NCI-H128 (cell line): ENCODE measurements around the gene TXNDC17.
"Not testable (repeated sequence)": the region's sequence is repeated elsewhere in the genome, so short reads cannot be mapped to it uniquely, and the experiment has no call there.

Source experiments
- DNase-seq: peaks from one replicate; lab custom pipeline; 2025; ENCODE audit not compliant: unreplicated experiment; lab: John Stamatoyannopoulos, UW

Gene TXNDC17

DNA sequence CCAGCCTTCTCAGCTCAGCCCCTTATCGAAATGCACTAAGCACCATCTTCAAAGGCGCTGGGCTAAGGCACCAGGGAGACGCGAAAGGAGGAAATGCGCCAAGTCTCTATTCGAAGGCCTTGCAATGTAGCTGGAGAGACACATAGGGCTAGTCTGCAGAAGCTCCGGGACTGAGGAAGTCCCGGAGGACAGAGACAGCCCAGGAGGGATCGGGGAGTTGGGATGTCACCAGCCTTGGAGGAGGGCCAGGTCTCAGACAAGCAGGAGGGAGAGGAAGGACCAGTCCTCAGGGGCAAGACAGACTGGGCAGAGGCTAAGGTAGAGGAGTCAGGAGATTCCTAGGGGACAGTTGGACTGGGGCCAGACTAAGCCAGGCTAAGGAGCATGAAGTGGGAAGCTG, 19.2 kb downstream of the TXNDC17 start:
- no peak for DNase-seq

DNA sequence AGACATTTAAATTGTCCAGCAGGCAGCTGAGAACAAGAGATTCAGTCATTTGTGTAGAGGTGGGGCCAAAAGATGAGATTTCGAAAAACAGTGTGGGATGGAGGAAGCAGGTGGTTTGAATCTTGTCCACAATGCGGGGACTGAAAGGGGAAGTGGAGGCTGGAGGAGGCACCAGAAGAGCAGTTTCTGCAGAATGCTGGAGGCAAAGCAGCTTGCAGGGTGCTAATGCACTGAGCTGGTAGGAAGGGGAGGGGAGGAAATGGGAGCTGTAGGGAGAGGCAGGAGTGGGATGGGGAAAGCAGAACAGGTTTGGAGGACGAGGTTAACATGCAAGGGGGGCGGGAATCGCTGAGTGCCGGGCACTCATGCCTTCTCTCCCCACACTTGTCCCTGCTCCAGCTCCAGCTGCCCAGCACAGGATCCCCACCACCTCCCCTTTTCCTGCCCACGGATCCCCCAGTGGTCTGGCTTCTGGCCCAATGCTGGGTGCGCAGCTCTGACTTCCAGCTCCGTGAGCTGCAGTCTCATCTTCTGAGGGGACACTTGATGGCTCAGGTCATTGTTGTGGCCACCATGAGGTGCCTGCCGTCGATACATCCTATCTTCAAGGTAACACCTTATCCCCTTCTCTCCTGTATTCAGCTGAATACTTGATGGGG, 20.1 kb downstream of the TXNDC17 start:
- DNase-seq = no peak

DNA sequence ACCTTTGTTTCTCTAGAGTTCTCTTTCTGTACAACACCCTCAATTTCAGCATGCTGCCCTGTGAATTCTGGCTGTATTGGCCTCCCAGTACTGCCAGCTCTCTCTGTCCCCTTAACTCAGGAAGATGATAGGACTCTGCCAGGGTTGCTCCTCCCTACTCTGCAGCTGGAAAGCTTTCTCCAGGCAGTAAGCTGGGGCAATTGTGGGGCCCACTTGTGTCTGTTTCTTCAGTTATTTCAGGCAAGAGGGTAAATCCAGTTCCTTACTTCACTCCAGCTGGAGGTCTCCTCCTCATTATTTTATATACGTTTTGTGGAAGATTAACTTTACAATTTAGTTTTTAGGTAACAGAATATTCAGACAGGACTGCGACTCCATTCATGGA, 20.6 kb downstream of the TXNDC17 start:
- no peak for DNase-seq

DNA sequence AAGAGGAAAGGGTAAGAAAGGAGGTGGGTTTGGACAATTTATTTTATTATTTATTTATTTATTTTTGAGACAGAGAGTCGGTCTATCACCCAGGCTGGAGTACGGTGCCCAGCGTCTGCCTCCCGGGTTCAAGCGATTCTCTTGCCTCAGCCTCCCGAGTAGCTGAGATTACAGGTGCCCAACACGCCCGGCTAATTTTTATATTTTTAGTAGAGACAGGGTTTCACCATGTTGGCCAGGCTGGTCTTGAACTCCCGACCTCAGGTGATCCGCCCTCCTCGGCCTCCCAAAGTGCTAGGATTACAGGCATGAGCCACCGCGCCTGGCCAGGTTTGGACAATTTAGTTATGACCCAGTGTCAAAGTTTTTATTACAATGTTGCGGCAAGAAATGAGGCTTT, 22.3 kb downstream of the TXNDC17 start:
- not testable (repeated sequence) for DNase-seq

DNA sequence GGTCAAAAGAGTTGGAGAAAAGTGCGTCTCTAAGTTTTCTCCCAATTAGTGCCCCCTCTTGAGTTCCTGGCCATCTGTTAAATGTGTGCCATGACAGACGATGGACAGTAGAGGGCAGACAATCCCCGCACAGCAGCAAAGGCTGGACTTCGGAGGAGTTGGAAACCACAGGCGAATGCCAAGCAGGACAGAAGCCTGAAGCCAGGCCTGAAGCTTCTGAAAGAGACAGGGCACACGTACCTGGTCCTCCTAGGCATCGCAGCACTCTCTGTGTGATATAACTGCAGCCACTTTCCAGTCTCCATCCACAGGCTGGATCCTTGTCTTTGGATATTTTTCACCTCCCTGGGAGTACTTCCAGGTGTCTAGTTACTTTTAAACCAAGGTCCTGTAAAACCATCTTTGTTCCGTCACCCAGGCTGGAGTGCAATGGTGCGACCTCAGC, 25.2 kb downstream of the TXNDC17 start:
- DNase-seq = peak; percentile 25

DNA sequence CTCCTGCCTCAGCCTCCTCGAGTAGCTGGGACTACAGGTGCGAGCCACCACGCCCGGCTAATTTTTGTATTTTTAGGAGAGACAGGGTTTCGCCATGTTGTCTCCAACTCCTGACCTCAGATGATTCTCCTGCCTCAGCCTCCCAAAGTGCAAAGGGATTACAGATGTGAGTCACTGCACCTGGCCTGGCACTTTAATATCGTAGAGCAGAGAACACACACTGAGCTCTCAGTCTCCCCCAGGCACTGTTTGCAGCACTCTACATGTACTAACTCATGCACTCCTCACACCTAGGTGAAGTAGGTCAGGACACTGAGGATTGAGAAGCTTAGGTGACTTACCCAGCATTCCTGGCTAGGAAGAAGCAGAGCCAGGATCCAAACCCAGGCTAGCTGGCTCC, 25.7 kb downstream of the TXNDC17 start:
- DNase-seq = no peak

DNA sequence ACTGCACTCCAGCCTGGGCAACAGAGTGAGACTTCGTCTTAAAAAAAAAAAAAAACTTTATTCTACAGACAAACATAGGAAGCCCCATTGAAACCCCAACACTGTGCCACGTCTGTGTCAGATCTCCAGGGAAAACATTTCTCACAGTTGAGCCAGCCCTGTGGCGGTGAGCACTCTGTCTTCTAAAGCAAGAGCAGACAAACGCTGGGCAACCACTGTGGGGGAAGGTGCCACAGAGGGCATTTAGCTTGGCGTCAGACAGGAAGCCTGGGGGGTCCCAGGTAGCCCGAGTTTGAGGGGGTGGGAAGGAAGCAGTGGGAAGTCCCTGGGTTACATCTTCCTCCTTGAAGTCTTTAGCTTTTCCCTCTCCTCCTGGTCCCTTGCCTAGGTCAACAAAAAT, 26.7 kb downstream of the TXNDC17 start:
- no peak for DNase-seq

DNA sequence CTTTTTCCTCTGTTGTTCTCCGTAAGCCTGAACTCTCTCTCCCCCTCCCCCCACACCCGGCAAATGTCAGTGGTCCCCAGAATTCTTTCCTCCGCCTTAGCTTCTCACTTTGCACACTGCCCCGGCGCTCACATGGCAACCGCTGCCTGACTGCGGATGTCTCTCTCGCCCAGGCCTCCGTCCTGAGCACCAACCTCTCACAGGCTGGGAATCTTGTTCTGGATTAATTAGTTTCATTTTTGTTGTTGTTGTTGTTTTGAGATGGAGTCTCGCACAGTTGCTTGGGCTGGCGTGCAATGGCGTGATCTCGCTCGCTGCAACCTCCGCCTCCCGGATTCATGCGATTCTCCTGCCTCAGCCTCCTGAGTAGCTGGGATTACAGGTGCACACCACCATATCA, 27.4 kb downstream of the TXNDC17 start:
- DNase-seq = no peak

DNA sequence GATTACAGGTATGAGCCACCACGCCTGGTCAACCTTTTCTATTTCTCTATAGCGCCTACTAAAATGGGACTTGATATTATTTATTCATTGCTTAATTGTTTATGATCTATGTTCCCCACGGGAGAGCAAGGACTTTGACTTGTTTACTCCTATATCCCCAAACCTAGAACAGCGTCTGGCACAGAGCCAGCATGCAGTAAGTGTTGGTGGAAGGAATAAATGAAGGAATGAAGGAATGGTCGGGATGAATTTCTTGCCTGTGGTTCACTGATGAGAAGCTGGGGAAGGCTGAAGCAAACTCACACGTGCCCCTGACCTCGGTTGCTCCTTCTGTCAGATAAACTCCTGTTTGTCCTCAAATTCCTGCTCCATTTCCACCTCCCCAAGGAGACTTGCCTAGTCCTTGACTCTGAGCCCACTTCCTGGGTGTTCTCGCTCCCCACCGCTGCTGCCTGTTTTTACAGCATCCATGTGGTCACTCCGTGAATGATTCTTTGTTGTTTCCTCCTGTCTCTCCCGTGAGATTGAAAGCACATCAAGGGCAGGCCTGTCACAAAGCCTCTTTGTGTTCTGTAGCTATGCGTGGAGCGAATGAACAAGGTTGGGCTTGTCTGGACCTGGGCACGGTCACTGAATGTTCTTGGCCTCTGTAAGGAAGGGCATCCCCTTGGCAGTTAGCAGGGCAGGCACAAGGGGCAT, 28.0 kb downstream of the TXNDC17 start:
- no peak for DNase-seq

DNA sequence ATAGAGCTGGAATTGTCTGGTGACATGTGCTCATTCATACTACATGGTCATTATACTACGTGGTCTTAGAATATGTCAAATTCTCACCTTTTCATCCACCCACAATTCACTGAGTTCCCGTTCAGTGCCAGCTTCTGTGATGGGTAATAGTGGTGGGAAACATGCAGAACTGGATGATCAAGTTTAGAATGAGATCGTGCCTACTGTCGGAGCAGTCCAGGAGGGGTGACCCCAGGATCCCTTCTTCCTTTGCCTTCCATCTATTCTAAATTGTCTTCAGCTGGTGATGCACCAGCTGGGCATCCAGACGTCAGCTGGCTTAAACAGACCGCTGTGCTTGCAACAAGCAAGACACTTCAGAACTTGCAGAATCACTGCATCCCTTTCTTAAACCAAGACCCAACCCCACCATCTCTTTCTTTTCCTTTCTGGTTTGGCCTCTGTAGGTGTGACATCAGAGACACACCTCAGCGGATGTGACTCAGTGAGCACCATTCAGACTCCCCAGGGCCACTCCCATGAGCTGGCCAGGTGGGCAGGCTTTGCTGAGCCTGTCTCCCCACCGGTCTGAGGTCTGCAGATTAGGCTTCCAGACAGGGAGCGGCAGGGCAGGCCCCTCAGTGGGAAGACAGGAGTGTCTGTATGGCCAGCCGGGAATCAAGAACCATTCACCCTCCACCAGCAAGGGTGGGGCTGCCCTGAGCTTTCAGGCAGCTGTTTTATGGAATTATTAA, 28.8 kb downstream of the TXNDC17 start:
- no peak for DNase-seq

DNA sequence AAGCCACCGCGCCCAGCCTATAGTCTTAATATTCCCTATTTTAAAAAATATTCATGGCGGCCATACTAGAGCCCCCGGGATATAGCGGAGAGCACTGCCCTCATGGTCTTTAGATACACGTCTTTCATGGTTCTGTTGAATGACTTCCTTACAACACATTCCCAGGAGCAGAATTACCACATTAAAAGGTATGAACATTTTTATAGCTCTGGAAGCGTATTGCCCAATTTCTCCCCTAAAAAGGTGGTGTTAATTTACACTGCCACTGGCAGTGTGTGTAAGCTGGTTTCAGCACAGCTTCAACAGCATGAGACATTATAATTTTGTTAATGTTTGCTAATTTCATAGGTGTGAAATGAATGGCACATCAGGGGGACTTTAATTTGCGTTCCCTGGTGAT, 29.7 kb downstream of the TXNDC17 start:
- no peak for DNase-seq

DNA sequence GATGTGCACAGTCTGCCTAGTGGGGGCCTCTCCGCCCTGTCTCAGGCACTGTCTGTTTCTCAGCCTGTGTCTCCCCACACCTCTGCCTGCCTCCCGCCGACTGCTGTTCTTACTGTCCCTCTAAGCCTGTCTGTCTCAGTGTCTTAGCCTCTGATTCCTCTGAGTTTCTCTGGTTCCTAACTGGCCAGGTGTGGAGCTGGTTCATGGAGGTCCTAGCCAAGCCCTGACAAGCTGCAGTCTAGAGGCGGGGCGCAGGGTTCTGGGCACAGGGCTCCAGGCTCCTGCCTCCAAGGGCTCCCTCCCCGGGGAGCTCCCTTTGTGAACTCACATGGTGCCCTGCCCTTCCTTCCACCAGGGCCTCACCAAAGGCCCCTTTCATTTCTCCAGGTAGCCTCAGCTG, 30.1 kb downstream of the TXNDC17 start:
- DNase-seq = no peak

DNA sequence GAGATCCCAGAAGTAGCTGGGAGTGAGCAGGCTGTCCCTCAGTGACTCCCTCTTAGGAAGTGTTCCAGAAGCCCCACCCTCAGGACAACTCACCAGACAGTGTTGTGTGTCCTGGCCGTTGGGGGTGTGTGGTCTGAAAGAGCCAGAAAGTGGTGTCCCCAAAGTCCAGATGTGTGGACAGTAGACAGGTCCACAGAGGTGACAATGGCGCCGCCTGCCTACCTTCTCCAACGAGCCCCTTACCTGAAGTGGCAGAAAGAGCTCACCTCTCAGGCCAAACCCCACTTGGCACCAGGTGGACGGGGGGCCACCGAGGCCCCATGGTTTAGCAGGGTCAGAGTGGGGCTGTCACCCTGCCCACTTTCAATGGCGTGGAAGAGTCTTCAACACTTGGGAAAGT, 30.6 kb downstream of the TXNDC17 start:
- DNase-seq = no peak

DNA sequence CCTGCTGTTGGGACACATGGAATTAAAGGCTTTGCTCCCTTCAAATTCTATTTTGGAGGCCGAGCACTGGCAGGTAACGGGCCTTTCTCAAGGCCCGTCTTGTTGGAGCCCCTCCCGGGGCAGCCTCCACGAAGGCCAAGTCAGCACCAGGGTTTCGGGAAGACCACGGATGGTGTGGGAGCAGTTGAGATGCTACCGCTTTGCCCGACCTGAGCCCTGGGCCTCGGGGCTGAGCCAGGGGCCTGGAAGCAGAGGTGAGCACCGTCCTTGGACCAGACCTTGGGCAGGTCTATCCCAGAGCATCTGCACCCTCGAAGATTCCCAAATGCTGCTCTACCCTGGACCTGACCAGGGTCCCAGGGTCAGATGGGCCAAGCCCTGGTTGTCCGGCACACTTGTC, 33.7 kb downstream of the TXNDC17 start:
- DNase-seq = no peak

DNA sequence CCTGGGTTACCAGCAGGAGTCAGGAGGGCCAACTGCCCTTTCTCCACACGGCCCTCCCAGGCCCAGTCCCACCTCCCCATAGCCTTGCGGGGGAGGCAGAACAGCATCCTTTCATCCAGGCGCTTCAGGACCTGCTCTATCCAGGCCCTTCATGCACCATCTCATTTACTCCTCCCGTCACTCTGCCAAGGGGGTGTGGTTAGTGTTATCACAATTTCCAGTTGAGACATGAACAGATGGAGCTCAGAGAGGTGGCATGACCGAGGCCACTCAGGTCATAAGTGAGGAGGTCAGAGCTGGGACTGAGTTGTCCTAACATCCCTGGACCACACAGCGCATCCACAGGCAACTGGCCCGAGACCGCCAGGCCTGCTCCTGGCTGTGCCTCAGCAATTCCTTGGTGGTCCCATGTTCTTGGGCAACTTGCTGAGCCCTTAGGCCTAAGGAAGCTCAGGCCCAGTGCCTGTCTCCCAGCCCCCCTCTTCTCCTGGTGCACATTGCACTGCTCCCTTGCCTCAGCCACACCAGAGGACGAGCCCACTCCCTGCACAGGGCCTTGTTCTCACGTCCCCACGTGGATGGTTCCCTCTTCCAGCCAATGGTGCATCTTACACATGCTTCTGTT, 34.5 kb downstream of the TXNDC17 start:
- no peak for DNase-seq

DNA sequence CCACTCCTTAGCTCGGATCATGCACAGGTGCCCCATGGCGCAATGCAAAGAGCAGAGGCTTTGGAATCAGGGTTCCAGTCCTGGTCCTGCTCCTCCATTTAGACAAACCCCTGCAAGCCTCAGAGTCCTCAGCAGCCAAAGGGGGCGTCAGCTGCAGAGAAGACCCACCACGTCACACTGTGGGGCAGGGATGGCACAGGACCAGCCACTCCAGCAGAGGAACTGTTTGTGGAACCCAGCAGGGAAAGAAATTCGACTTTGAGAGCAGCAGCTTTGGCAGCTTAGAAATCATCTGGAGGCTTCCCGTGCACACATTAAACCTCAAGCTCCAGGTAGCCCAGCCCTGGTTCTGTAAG, 35.9 kb downstream of the TXNDC17 start:
- DNase-seq = no peak

DNA sequence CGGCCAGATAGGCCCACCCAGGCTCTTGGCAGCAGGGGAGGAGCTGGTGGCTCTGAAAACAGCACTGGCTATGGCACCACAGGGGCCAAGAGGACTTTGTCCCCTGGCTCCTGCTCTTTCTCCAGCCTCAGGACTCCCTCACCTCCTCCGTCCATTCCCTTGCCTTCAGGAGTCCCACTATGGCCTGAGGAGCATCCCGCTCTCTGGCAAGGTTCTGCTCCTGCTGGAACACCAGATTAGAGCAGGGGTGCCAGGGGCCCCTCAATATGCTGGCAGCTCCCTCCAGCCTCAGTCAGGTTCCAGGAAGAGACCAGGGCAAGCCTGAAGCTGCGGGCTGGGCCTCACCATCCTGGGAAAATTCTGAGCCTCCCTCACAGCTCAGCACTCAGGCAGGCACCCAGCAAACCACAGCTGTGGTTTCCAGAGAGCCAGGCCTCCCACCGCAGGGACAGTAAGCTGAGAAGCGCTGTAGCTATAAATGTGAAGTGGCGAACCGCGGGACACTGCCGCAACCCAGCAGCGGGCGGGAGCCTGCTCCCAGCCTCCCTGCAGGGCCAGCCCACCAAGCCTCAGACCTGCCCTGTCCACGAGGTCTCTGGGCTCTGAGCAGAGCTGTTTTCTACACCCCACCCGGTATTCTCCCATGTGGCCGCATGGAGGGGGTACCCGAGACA, 36.4 kb downstream of the TXNDC17 start:
- DNase-seq = no peak

DNA sequence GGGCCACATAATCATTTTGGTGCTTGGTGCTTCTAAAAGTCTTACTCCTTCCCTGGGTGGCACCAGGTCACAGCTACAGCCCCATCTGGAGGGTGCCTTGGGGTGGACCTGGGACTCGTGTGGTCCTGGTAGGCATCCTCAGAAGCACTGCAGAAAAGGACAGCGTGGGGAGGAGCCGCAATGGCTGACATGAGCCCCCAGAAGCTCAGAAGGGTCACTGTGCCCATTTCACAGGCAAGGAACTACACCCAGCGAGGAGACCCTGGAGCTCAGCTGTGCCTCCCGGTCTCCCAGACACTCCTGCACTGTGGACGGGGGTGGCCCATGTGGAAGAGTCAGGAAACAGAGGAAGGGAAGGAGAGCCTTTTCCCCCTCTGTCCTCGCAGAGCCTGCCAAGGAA, 37.1 kb downstream of the TXNDC17 start:
- DNase-seq = no peak

DNA sequence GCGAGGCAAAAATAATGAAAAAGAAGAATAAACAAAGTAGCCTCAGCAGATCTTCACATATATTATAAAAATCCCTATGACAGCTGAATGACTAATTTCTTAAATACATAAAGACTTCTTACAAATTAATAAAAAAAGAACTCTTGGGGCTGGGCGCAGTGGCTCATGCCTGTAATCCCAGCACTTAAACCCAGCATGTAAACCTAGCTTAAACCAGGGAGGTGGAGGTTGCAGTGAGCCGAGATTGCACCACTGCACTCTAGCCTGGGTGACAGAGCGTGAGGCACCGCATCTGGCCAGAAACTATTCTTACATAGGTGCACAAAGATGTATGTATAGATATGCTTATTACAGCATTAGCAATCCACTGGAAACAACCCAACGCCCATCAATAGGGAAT, 38.4 kb downstream of the TXNDC17 start:
- no peak for DNase-seq

DNA sequence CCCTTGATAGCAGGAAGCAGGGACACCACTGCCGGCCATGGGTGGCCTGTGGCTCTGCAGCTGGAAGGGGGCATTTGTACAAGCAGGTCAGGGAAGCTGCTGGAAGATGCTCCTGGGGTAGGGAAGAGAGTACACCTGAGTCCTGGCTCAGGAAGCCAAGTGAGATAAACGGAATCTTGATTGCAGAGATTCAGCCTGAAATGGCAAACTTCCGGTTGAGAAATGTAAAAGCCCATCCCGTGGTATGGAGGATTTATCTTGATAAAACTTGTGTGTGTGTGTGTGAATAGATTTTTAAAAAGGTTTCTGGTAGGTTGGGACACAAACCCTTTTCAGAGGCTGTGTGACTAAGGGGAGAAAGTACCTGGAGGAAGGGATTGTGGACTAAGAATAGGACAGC, 40.3 kb downstream of the TXNDC17 start:
- no peak for DNase-seq

DNA sequence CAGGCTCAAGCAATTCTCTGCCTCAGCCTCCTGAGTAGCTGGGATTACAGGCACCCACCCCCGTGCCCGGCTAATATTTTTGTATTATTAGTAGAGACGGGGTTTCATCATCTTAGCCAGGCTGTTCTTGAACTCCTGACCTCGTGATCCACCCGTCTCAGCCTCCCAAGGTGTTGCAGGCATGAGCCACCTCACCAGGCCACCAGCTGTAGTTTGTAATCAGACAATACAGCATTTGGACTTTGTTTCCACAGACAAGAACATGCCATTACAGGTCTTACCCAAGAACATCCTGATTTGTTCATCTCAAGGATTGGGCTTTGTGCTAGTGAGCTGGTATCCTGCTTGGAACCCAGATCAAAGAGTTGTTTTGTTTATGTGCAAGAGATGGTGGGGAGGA, 40.8 kb downstream of the TXNDC17 start:
- no peak for DNase-seq
